C4-2B (cell line): ENCODE measurements around the gene SHISA6.

Experiments
- CTCF ChIP-seq: fragments of 450-650 bp; conservative IDR thresholded peaks from 2 replicates; pipeline ENCODE4 v1.5.1; 2017; ENCODE audit warnings: mild to moderate bottlenecking
- ZFX ChIP-seq: fragments of 450-650 bp; IDR thresholded peaks from 2 replicates; pipeline ENCODE4 v1.6.1; 2017

GRCh38 chr17:11304568-11304967, 63.6 kb downstream of the SHISA6 start:
- TF ChIP-seq CTCF (no peak), ZFX (no peak)
